Measurements from ENCODE around the gene VPS13D.

Gene VPS13D

GRCh38 chr1:12486401-12487005, 256.7 kb downstream of the VPS13D start:
- no peak for DNase-seq (ENCODE audit: low read depth in 2 of 2)

DNA sequence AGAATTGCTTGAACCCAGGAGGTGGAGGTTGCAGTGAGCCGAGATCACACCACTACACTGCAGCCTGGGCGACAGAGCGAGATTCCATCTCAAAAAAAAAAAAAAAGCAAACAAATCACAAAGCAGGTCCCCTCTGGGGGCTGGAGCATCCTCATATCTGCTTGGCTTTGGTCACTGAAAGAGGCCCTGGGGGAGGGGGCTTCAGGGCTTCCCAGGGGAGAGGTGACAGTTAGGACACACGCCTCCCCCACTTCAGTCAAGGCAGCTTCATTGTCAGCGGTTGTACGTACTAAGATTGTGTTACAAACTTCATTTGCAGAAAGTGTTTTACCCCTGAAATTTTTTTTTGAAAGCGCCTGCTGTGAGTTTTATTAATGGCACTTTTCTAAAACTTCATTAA, 257.7 kb downstream of the VPS13D start:
- DNase-seq (ENCODE audit: low read depth in 2 of 2): no peak

DNA sequence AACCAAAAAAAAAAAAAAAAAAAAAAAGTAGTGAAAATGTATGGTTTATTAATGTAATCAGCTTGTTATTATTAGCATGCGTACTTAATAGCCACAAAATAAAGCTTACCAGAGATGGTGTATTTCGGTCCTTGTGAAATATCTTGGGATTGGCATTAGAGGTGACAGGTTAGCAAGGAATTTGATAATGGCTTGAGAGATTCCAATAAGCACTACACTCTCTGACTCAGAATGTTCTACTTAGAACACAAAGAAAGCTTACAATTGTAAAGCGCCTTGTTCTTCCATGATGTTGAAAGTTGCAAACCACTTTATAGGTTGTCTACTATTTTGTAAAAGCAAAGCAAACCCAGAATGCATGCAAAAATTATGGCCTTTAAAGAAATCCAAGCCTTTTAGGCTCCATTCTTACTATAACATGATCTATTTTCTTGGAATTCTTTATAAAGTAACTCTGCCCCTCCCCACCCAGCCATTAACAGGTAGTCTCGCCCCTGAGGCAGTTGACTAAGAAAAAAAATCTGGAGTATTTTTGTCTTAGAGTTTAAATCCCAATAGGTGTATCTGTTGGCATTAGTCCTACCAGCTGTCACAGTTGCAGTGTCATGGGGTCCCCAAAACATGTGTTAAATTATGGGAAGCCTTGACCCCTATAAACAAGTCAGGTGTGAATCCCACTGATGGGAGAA, 259.0 kb downstream of the VPS13D start:
- DNase-seq (ENCODE audit: low read depth in 2 of 2): no peak

GRCh38 chr1:12490532-12491142, 260.8 kb downstream of the VPS13D start:
- DNase-seq (ENCODE audit: low read depth in 2 of 2): no peak

- peak; percentile 71 to 74 for DNase-seq (ENCODE audit: low read depth in 2 of 2)
Observed at GRCh38 chr1:12491656-12492055, 261.8 kb downstream of the VPS13D start.

DNA sequence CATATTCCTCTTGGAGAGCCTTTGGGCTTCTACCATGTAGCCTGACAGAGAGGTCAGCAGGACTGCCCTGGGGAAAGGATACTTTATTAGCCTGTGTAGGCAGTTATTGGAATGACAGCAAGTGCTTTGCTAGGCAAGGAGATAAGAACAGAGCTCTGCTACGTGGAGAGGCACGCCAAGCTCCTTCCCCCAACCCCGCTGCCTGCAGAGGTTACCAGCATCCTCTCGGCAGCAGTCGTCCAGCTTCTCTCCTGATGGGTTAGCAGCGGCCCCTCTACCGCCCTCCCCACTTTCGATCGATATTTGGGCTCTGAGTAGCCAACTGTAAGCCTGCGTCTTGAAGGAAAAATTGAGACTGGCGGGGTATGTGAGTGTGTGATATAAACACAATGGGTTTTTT, 265.9 kb downstream of the VPS13D start:
- DNase-seq (ENCODE audit: low read depth in 2 of 2): no peak

DNA sequence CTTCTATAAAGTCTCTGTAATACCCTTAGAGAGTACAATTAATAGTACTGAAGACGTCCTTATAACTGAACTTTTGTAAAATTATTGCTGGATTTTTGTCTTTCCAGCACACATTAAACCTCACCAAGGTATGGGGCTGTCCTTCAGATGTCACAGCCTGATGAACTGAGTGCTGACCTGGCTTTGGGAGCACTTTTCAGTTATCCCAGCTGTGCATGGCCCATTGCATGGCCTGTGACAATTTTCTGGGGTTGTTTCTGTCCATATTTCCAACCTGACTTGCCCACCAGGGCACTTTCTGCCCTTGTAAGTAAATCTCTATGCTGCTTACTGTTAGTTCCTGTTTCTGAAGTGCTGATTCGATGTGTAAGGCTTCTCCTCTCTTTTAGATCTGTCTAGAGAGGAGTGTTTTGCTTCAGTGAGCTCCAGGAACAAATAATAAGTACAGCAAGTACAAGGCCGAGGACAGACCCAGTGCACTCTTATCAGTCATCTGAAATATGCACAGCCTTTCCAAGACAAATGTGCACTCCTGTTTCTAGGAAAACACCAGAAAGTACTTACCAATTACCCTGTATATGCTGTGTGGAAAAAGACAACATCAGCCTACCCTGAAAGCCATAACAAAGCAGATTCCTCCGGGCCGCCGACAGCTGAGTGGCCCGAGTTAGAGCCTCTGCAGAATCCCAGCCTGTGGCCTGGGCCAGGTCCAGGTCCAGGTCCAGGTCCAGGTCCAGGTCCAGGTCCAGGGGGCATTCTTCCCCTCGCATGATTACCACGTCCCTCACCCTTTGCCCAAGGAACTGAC, 266.5 kb downstream of the VPS13D start:
- DNase-seq (ENCODE audit: low read depth in 2 of 2): no peak

DNA sequence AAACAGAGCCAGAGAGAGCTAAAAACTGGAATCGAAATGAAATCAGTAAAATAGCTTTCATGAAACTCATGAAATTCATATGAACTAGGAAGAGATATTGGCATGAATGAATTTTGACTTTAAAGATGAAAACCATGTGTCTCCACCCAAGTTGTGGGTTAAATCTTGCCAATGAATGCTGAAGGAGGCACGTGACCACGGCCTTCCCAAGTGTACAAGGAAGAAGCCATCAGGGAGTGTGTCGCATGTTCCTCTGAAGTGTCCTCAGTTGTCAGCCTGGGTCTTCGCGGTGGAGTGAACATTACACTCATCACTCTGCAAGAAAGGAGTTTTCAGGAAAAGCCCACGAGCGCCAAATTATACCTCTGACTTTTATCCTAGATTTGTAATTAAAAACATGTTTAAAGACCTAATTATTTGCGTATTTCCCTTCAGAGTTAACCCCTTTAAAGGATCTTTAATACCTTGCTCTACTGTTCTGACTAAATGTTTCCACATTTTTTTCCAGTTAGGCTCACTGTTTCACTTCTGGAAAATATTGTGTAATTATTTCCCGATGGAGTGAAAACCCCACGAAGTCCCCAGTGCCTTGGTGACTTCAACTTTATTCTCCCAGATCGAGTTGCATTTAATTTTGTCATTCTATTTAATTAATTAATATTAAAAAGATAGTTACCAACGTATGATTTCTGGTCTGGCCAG, 269.9 kb downstream of the VPS13D start:
- DNase-seq (ENCODE audit: low read depth in 2 of 2): peak; percentile 52

DNA sequence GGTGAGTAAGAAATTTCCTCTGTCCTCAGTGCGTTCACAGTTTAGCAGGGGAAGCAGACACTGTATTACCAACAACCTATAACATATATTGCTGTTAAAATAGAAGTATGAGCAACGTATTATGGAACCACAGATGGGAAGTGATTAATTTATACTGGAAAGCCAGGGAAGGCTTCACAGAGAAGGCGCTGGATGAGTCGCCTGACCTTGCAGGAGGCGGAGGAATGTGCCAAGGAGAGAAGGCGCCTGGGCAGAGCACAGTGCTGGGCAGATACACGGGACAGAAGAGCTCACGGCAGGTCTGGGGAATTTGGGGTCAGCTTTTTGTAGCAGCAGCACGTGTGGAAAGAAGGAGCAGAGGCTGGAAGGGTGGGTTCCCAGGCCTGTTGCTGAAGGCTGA, 271.8 kb downstream of the VPS13D start:
- DNase-seq (ENCODE audit: low read depth in 2 of 2): peak; percentile 44 to 55

DNA sequence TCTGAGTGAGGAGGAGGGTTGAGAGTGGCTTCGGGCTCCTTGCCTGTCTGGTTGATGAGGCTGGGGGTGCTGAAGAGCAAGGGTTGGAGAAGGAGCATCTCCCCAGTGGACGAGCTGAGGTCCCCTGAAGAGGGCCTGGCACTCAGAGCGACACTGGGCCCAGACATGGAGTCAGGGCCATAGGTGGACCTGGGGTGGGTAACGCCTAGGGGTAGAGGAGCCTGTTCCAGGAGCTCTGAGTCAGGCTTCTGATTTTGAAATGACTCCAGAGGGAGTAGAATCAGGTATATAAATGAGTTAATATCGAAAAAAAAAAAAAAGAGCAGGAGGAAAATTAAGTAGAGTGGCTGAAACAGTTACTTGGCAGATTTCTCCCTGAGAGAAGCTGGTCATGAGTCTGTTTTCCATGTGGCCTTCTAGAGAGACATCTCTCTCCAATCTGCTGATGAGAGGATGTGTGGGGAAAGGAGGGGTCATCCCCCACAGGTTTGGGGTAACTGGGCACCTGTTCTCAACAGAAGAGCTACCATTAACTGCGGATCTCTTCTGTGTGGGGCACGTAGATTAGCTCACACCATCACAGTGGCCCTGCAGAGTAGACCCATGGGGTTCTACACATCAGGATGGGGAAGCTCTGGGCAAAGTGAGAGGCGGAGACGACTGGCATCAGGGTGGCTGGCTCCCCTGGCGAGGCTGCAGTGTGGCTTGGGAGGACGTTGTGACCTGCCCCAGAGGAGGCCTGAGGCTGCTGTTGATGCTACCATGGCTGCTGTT, 272.7 kb downstream of the VPS13D start:
- no peak for DNase-seq (ENCODE audit: low read depth in 2 of 2)

DNA sequence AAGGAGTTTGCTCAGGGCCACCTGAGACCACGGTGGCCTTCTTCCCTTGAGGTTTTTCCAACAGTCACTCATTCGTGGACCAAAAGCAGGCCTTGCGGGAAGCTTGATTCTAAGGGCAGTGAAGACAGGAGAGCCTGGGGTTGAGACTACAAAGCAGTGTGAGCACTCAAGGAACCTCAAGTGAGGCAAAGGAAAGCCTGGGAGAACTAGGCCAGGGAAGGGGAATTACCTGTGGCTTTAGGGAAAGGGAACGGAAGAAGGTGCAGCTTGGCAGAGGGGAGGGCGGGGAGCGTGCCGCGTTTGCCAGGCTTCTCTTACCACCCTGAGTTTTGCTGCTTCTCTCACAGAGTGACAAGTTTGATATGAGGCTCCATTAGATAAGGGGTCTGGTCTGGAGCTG, 273.9 kb downstream of the VPS13D start:
- no peak for DNase-seq (ENCODE audit: low read depth in 2 of 2)

DNA sequence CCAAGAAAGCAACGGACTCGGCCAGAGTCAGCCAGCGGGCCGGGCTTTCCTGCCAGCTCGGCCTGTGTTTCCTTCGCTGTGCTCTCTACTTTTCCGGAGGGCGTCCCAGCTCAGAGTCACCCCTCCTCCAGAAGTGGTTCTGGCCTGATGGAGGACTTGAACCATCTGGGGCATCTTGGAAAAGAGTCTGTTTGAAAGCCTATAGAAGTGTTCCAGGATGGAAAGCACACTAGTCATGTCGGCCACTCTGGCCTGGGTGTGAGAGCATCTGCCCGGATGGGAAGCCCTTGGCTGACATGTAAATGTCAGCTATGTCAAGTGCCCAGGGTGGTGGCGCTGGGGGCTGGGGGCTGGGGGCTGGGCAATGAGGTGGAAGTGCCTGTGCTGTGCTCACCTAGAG, 274.8 kb downstream of the VPS13D start:
- no peak for DNase-seq (ENCODE audit: low read depth in 2 of 2)

GRCh38 chr1:12505231-12505630, 275.4 kb downstream of the VPS13D start:
- no peak for DNase-seq (ENCODE audit: low read depth in 2 of 2)

- no peak for DNase-seq (ENCODE audit: low read depth in 2 of 2)
Observed at GRCh38 chr1:12505639-12506280, 275.9 kb downstream of the VPS13D start.

GRCh38 chr1:12506281-12507280, 276.8 kb downstream of the VPS13D start:
- DNase-seq (ENCODE audit: low read depth in 2 of 2): no peak

DNA sequence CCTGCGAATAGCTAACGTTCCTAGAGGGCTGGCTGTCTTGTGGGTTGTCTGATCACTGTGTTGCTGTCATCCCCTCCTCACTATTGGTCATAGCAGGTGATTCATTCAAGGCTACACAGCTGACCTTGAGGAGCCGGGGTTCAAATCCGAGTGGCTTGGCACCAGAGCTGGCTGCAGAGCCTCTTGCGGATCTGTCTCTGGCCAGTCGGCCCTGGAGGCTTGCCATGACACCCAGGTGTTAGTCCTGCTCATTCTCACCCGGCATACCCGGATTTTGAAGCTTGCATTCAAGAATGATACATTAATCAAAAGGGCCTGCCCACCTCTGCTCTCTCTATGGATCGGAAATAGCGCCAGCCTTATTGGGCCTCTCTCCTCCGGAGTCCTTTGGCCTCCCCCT, 277.8 kb downstream of the VPS13D start:
- DNase-seq (ENCODE audit: low read depth in 2 of 2): no peak

DNA sequence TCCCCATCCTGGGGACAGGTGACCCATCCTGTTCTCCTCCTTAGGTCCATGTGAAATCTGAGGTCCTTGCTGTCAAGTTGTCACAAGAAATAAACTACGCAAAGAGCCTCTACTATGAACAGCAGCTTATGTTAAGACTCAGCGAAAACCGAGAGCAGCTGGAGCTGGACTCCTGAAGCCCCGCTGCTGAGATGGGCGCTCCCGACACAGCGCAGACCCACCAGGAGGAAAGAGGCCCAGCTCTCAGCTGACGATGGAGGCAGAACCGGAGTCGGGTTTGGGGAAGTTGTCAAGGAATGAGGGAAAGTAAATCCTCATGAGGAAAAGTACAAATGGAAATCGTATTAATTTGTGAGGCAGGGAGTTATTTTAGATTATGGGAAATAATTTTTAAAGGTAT, 279.0 kb downstream of the VPS13D start:
- no peak for DNase-seq (ENCODE audit: low read depth in 2 of 2)

- no peak for DNase-seq (ENCODE audit: low read depth in 2 of 2)
Observed at GRCh38 chr1:12511128-12511484, 281.3 kb downstream of the VPS13D start.
